ENCODE data around the gene TNIK.

- TF ChIP-seq ZNF274 (IDR thresholded peaks at IDR 0.05; ENCODE audit: low read depth, low read length) = no peak
- no peak for TF ChIP-seq SUZ12 (IDR thresholded peaks at IDR 0.05; ENCODE audit: extremely low read depth, insufficient read depth, insufficient read length)
- TF ChIP-seq YY1 (IDR thresholded peaks at IDR 0.05; ENCODE audit: insufficient read depth, insufficient read length) = no peak
Observed at GRCh38 chr3:171254315-171254714, 205.9 kb downstream of the TNIK start.
